C4-2B (cell line): Measurements from ENCODE around the gene RAB44.
A peak's percentile ranks its signal among the peaks of the same experiment; 100 is the strongest.

Source experiments
- H3K27ac ChIP-seq: fragments of 450-650 bp; 2 replicates; pipeline ENCODE4 v1.5.1; 2017
- CTCF ChIP-seq: fragments of 450-650 bp; conservative IDR thresholded peaks from 2 replicates; pipeline ENCODE4 v1.5.1; 2017; ENCODE audit warnings: mild to moderate bottlenecking
- ZFX ChIP-seq: fragments of 450-650 bp; IDR thresholded peaks from 2 replicates; pipeline ENCODE4 v1.6.1; 2017

RAB44 gene

DNA sequence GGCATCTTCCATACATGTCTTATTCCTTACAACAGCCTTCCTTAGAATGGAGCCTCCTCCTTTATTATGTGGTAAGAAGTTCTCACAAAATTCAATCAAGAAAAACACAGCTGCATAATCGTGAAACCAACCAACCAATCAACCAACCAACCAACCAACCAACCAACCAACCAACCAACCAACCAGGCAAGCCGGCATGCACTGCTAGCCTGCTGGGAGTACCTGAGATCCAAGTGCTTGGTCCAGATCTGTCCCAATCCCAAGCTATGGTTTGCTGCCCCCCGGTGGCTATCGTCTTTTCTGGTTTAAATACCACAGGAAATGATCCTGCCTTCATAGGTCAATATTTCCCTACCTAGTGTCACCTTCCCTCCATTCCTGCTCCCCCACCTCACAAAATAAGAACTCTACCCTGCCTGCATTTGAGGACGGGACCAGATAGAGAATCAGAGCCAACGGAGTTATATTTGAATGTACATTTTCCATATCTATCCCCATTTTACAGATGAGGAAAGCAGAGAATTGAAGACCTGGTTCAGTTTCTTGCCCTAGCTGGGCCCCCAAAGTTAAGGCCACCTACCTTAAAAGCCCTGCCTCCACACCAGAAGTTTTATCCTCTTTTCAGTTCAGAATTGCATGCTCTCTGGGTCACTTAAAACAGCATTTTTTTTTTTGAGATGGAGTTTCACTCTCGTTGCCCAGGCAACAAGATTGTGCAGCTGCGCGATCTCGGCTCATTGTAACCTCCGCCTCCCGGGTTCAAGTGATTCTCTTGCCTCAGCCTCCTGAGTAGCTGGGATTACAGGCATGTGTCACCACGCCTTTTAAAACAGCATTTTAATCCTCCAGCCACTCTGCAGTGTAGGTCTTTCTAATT lies 27.1 kb downstream of the RAB44 start:
- no peak overlapping the region for H3K27ac ChIP-seq
- TF ChIP-seq CTCF (peak; percentile 85), ZFX (no peak)

- TF ChIP-seq ZFX = no peak
- TF ChIP-seq CTCF = no peak
- no peak overlapping the region for H3K27ac ChIP-seq
These were observed 28.0 kb downstream of the RAB44 start for GRCh38 chr6:36725581-36725980.

DNA sequence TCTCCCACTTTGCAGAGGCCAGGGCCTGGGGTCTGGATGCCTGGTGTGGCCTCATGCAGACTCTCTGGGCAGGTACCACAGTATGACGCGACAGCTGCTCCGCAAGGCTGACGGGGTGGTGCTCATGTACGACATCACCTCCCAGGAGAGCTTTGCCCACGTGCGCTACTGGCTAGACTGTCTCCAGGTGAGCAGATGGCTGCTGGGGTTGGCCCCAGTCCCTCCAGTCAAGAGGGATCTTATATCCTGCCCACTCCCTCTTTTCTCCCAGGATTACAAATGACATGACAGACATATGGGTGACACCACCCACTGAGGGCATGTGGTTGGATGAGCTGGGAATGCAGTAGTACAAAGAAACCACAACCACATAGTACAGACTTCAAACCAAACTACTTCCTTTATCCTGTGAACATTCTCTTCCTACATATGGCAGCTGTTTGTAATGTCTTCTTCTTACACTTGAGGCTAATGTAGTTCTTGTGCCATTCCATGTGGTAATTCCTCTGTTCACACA lies 29.9 kb downstream of the RAB44 start:
- no peak overlapping the region for H3K27ac ChIP-seq
- TF ChIP-seq CTCF (no peak), ZFX (no peak)

DNA sequence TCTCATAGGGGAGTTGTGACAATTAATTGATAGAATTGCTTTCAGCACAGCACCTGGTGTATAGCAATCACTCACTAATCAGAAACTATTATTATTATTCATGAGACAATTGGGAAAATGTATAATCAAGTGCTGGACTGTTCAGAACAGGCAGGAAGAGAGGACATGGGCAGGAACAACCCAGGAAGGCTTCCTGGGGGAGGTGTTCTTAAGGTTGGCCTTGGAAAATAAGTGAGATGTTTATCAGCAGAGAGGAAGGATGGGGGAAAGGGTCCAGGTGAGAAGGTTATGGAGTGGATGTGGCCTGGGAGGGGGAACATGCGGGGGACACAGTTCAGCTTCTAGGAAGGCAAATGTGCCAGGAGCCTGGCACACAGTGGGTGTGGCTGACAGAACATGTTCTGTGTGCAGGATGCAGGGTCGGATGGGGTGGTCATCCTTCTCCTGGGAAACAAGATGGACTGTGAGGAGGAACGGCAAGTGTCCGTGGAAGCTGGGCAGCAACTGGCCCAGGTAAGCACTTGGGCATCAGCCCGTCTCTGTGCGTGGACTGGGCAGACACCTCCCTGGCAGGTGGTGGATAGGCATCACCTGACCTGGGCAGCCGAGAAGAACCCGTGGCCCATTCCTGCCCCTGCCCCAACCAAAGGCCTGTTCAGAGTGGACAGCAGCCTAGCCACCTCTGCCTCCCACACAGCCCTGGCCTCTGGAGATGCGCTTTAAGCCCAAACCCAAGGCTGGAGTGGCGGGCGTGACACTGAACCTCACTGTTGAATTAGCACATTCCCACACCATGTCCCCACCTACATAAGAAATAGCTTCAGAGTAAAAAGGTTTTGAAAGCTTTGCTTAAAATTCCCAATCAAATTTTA lies 30.9 kb downstream of the RAB44 start:
- H3K27ac ChIP-seq = no peak overlapping the region
- TF ChIP-seq ZFX (no peak), CTCF (no peak)

DNA sequence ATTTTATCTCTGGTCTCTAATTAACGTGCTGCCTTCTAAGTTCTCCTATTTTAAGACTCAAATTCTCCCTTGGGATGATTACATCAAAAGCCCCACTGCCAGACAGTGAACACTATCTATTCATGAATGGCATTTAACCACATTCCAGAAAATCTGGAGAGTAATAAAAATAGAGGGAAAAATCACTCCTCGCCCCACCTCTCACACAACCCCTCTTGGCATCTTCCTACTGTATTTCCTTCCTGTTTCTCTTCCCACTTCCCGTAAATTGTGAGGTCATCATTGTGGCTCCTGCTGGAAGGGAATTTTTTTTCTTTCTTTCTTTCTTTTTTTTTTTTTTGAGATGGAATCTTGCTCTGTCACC lies 31.5 kb downstream of the RAB44 start:
- TF ChIP-seq CTCF (no peak), ZFX (no peak)
- no peak overlapping the region for H3K27ac ChIP-seq

DNA sequence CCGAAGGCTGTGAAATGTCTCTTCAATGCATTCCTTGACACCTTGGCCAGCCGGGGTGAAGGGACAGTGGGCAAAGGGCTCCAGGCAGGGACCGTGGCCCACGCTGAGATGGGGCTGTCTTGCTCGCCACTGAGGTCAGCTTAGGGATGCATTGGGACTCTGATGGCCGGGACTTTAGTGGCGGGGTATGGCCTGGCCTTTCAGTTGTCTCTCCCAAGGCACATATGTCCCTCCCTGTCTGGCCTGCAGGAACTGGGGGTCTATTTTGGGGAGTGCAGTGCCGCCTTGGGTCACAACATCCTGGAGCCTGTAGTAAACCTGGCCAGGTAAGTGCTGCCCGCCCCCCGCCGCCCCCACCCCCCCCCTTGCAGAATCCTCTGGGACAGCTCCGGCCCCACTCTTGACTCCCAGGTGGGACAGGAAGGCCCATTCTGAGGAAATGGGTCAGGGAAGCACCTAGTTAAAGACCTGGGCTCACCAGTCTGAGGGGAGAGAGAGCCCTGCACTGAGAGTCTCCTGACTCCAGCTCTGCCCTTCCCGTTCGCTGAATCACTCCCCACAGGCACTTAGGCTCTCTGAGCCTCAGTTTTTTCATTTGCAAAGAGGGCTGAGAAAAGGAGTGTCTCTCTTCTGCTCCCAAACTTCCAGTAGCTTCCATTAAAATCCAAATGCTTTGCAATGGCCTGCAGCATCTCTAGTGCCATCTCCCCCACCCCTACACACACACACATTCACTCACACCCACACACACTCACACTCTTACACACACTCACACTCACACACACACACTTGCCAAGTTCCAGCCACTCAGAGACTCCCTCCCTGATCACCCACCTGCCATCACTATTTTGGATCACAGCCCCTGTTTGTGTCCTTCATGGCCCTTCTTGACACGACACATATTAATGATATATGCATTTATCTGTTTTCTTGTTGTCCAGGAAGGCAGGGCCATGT lies 33.1 kb downstream of the RAB44 start:
- no peak for TF ChIP-seq ZFX
- no peak for TF ChIP-seq CTCF
- no peak overlapping the region for H3K27ac ChIP-seq
